Stimulated activated CD8-positive, alpha-beta memory T cell treated with anti-CD3 and anti-CD28 coated beads, Interleukin-15, amount 100 ng/mL, for 4 hours (primary cell): ENCODE measurements around the gene PROZ.

Experiments
- DNase-seq, 2 donors: peaks; one replicate each; pipeline ENCODE4 v3.0.0-alpha.2; 2020; ENCODE audit warnings: low read depth in 2 of 2

PROZ gene

GRCh38 chr13:113207890-113208420 is 49.5 kb downstream of the PROZ start:
- DNase-seq: peak in 1 of 2 donors; percentile 7

GRCh38 chr13:113208421-113209335 is 50.2 kb downstream of the PROZ start, which contains the start of gene PCID2:
PCID2 (minus strand) TSS chr13:113208669; CDS start chr13:113208634, 35 bp downstream.
- peak; percentile 71 to 81 for DNase-seq

- peak; percentile 51 to 56 for DNase-seq
Observed at GRCh38 chr13:113209336-113209758, 50.9 kb downstream of the PROZ start, which contains the start of gene CUL4A. CUL4A (plus strand) TSS chr13:113209613; CDS start chr13:113209628, 15 bp downstream.

- peak; percentile 44 to 49 for DNase-seq
Observed at GRCh38 chr13:113209759-113210421, 51.4 kb downstream of the PROZ start.

GRCh38 chr13:113210833-113211232 is 52.4 kb downstream of the PROZ start:
- no peak for DNase-seq

GRCh38 chr13:113211774-113212173 is 53.3 kb downstream of the PROZ start:
- DNase-seq: no peak

GRCh38 chr13:113216254-113217048 is 58.0 kb downstream of the PROZ start:
- DNase-seq: no peak

GRCh38 chr13:113218586-113218985 is 60.1 kb downstream of the PROZ start:
- no peak for DNase-seq

- no peak for DNase-seq
Observed at GRCh38 chr13:113219256-113219940, 61.0 kb downstream of the PROZ start.

- no peak for DNase-seq
Observed at GRCh38 chr13:113220141-113220598, 61.7 kb downstream of the PROZ start.

- DNase-seq: no peak
Observed at GRCh38 chr13:113220877-113221276, 62.4 kb downstream of the PROZ start.
